HG02759 (cell line): Measurements from ENCODE around the gene NLGN1.

Experiments used
- ATAC-seq: cut with Tn5 transposase; IDR thresholded peaks from one replicate; pipeline ENCODE4 v1.9.1; 2021; ENCODE audit warnings: mild to moderate bottlenecking, moderate library complexity; ENCODE audit not compliant: unreplicated experiment

The NLGN1 gene

GRCh38 chr3:173945170-173945569, 547.6 kb downstream of the NLGN1 start:
- no peak for ATAC-seq

GRCh38 chr3:173945806-173946205, 548.3 kb downstream of the NLGN1 start:
- no peak for ATAC-seq

- no peak for ATAC-seq
Observed at GRCh38 chr3:173954647-173955046, 557.1 kb downstream of the NLGN1 start.

GRCh38 chr3:173957646-173958045, 560.1 kb downstream of the NLGN1 start:
- ATAC-seq = no peak

GRCh38 chr3:173958805-173959204, 561.3 kb downstream of the NLGN1 start:
- ATAC-seq = no peak

- ATAC-seq = no peak
Observed at GRCh38 chr3:173970281-173970680, 572.7 kb downstream of the NLGN1 start.

GRCh38 chr3:173976281-173976680, 578.7 kb downstream of the NLGN1 start:
- ATAC-seq = peak; percentile 42

GRCh38 chr3:173977747-173978146, 580.2 kb downstream of the NLGN1 start:
- no peak for ATAC-seq

- ATAC-seq = no peak
Observed at GRCh38 chr3:173983343-173983742, 585.8 kb downstream of the NLGN1 start.

- ATAC-seq = no peak
Observed at GRCh38 chr3:173986861-173987410, 589.4 kb downstream of the NLGN1 start.

- ATAC-seq = no peak
Observed at GRCh38 chr3:173988909-173989308, 591.4 kb downstream of the NLGN1 start.

- ATAC-seq = no peak
Observed at GRCh38 chr3:173992416-173992815, 594.9 kb downstream of the NLGN1 start.

- no peak for ATAC-seq
Observed at GRCh38 chr3:173993299-173993698, 595.8 kb downstream of the NLGN1 start.

GRCh38 chr3:174000675-174001074, 603.1 kb downstream of the NLGN1 start:
- ATAC-seq = no peak

GRCh38 chr3:174002543-174002942, 605.0 kb downstream of the NLGN1 start:
- no peak for ATAC-seq

- no peak for ATAC-seq
Observed at GRCh38 chr3:174010907-174011306, 613.4 kb downstream of the NLGN1 start.

- no peak for ATAC-seq
Observed at GRCh38 chr3:174016186-174016585, 618.6 kb downstream of the NLGN1 start.

GRCh38 chr3:174020156-174020555, 622.6 kb downstream of the NLGN1 start:
- ATAC-seq = no peak

GRCh38 chr3:174023421-174023820, 625.9 kb downstream of the NLGN1 start:
- ATAC-seq = no peak

GRCh38 chr3:174028673-174029072, 631.1 kb downstream of the NLGN1 start:
- ATAC-seq = no peak

- ATAC-seq = no peak
Observed at GRCh38 chr3:174035328-174035886, 637.9 kb downstream of the NLGN1 start.

GRCh38 chr3:174046311-174046710, 648.8 kb downstream of the NLGN1 start:
- no peak for ATAC-seq

GRCh38 chr3:174049472-174049871, 651.9 kb downstream of the NLGN1 start:
- no peak for ATAC-seq
